ENCODE results near the gene ALDH1L1. TPM values are rescaled to one million over a fixed set of nuclear protein-coding genes. Genes with fewer than 3 reads are reported as not detected.
A peak's percentile ranks its signal among the peaks of the same experiment; 100 is the strongest.

The ALDH1L1 gene
- total RNA-seq, 1 experiment from 2014 or later, result not detected

- peaks cover 8% of the 10 kb centered on the region for H3K4me1 ChIP-seq (ENCODE audit: insufficient read depth, low read length)
- CTCF ChIA-PET, result no interaction called here
- H3K79me2 ChIP-seq (ENCODE audit: low read length), result no peaks in the 10 kb centered on the region
- 0 out of 2 replicates have a peak overlapping the region, but pooled peaks have one; percentile 5 for H3K4me2 ChIP-seq (ENCODE audit: low read length)
- H3F3A ChIP-seq (ENCODE audit: low read length, unreplicated experiment), result no peaks in the 10 kb centered on the region
- intact Hi-C loops (cut with micrococcal nuclease), result no loop called here
- no peak overlapping the region for H3K9ac ChIP-seq (ENCODE audit: low read length)
- H3K9me3 ChIP-seq (ENCODE audit: low read length), result no peaks in the 10 kb centered on the region
- ATAC-seq (no peak), DNase-seq (peak; percentile 63)
- no peak overlapping the region for H3K27ac ChIP-seq (ENCODE audit: low read length)
- TF ChIP-seq EZH2phosphoT487 (IDR thresholded peaks at IDR 0.05; ENCODE audit: borderline replicate concordance, low read length) (no peak), EZH2 (IDR thresholded peaks at IDR 0.05; ENCODE audit: low read length, unreplicated experiment) (no peak)
- TF ChIP-seq, protein P1, sequence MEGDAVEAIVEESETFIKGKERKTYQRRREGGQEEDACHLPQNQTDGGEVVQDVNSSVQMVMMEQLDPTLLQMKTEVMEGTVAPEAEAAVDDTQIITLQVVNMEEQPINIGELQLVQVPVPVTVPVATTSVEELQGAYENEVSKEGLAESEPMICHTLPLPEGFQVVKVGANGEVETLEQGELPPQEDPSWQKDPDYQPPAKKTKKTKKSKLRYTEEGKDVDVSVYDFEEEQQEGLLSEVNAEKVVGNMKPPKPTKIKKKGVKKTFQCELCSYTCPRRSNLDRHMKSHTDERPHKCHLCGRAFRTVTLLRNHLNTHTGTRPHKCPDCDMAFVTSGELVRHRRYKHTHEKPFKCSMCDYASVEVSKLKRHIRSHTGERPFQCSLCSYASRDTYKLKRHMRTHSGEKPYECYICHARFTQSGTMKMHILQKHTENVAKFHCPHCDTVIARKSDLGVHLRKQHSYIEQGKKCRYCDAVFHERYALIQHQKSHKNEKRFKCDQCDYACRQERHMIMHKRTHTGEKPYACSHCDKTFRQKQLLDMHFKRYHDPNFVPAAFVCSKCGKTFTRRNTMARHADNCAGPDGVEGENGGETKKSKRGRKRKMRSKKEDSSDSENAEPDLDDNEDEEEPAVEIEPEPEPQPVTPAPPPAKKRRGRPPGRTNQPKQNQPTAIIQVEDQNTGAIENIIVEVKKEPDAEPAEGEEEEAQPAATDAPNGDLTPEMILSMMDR (conservative IDR thresholded peaks at IDR 0.05; ENCODE audit: low read depth, low read length), result no peak
- no peak overlapping the region; the same call in 1 of the 2 replicates for H2AFZ ChIP-seq (ENCODE audit: low read length)
- no peaks in the 10 kb centered on the region for H4K20me1 ChIP-seq (ENCODE audit: low read length)
- no peaks in the 10 kb centered on the region for H3K9me2 ChIP-seq (replicated peaks; ENCODE audit: low read length)
- POLR2A ChIA-PET (ENCODE audit: unreplicated experiment), result no interaction called here
- BruUV-seq (replicated peaks), result no TSS peak
- H3K4me3 ChIP-seq (ENCODE audit: low read length), result no peak overlapping the region
- H3K27me3 ChIP-seq (ENCODE audit: low read length), result no peaks in the 10 kb centered on the region
- no peaks in the 10 kb centered on the region for H3K36me3 ChIP-seq (ENCODE audit: low read depth, low read length)
These were observed 61.2 kb downstream of the ALDH1L1 start for GRCh38 chr3:126119008-126119675.

DNA sequence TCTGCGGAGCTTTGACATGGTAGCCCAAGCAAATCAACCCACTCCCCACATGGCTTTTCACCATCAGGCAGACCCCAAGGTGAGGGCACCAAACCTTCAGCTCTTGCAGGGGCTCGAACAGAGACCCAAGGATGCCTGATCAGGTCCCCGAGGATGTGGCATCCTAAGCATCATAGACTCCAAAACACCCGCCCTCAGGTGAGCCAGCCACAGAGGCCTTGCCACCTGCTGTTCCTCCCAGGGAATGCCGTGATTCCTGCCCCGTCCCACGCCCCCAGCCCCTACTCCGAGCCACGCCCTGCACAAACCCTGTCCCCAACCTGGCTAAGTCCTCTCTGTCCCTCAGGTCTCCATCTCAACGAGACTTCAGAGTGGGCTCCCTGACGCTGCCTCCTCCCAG is 61.8 kb downstream of the ALDH1L1 start:
- ChIA-PET POLR2A (ENCODE audit: unreplicated experiment) (no interaction called here), CTCF (no interaction called here)
- intact Hi-C loops (cut with micrococcal nuclease), result no loop called here
- ATAC-seq, result no peak
- Histone ChIP-seq H3K4me1 (ENCODE audit: insufficient read depth, low read length) (peaks cover 8% of the 10 kb centered on the region), H2AFZ (ENCODE audit: low read length) (no peak overlapping the region), H3K9ac (ENCODE audit: low read length) (no peak overlapping the region), H3K9me3 (ENCODE audit: low read length) (no peaks in the 10 kb centered on the region), H3K36me3 (ENCODE audit: low read depth, low read length) (no peaks in the 10 kb centered on the region), H3K27ac (ENCODE audit: low read length) (no peak overlapping the region), H4K20me1 (ENCODE audit: low read length) (no peaks in the 10 kb centered on the region), H3F3A (ENCODE audit: low read length, unreplicated experiment) (no peaks in the 10 kb centered on the region), H3K4me2 (ENCODE audit: low read length) (no peak overlapping the region), H3K9me2 (replicated peaks; ENCODE audit: low read length) (no peaks in the 10 kb centered on the region), H3K27me3 (ENCODE audit: low read length) (no peaks in the 10 kb centered on the region), H3K4me3 (ENCODE audit: low read length) (no peak overlapping the region), H3K79me2 (ENCODE audit: low read length) (no peaks in the 10 kb centered on the region)
- TF ChIP-seq EZH2phosphoT487 (IDR thresholded peaks at IDR 0.05; ENCODE audit: borderline replicate concordance, low read length) (no peak), EZH2 (IDR thresholded peaks at IDR 0.05; ENCODE audit: low read length, unreplicated experiment) (no peak)
- TF ChIP-seq, protein P1 (conservative IDR thresholded peaks at IDR 0.05; ENCODE audit: low read depth, low read length), result no peak
- BruUV-seq (replicated peaks), result no TSS peak
- no peak for DNase-seq

GRCh38 chr3:126117786-126118185 is 62.6 kb downstream of the ALDH1L1 start:
- intact Hi-C loops (cut with micrococcal nuclease), result no loop called here
- no TSS peak for BruUV-seq (replicated peaks)

More at GRCh38 chr3:126117786-126118185, 62.6 kb downstream of the ALDH1L1 start:
- no peak overlapping the region for H2AFZ ChIP-seq (ENCODE audit: low read length)
- H3K79me2 ChIP-seq (ENCODE audit: low read length), result no peaks in the 10 kb centered on the region
- no peak overlapping the region for H3K27ac ChIP-seq (ENCODE audit: low read length)
- H4K20me1 ChIP-seq (ENCODE audit: low read length), result no peaks in the 10 kb centered on the region
- ChIA-PET CTCF (no interaction called here), POLR2A (ENCODE audit: unreplicated experiment) (no interaction called here)
- no peak for ATAC-seq
- no peaks in the 10 kb centered on the region for H3K27me3 ChIP-seq (ENCODE audit: low read length)
- H3K4me1 ChIP-seq (ENCODE audit: insufficient read depth, low read length), result peaks cover 8% of the 10 kb centered on the region
- H3K4me3 ChIP-seq (ENCODE audit: low read length), result no peak overlapping the region
- TF ChIP-seq EZH2 (IDR thresholded peaks at IDR 0.05; ENCODE audit: low read length, unreplicated experiment) (no peak), EZH2phosphoT487 (IDR thresholded peaks at IDR 0.05; ENCODE audit: borderline replicate concordance, low read length) (no peak)
- TF ChIP-seq, protein P1 (conservative IDR thresholded peaks at IDR 0.05; ENCODE audit: low read depth, low read length), result no peak
- H3K9me3 ChIP-seq (ENCODE audit: low read length), result no peaks in the 10 kb centered on the region
- H3F3A ChIP-seq (ENCODE audit: low read length, unreplicated experiment), result no peaks in the 10 kb centered on the region
- H3K9ac ChIP-seq (ENCODE audit: low read length), result no peak overlapping the region
- no peaks in the 10 kb centered on the region for H3K36me3 ChIP-seq (ENCODE audit: low read depth, low read length)
- H3K4me2 ChIP-seq (ENCODE audit: low read length), result no peak overlapping the region
- H3K9me2 ChIP-seq (replicated peaks; ENCODE audit: low read length), result no peaks in the 10 kb centered on the region
- no peak for DNase-seq

All from PC-3 (cell line).